H1 (cell line): Measurements from ENCODE around the gene ZBTB25. TPM values are rescaled to one million over a fixed set of nuclear protein-coding genes. Genes with fewer than 3 reads are reported as not detected.

Experiments
- BCL11A ChIP-seq, 2 experiments: IDR thresholded peaks; one replicate each; pipeline ENCODE4 v1.6.1; 2011; ENCODE audit warnings: low read depth in 2 of 2, low read length in 2 of 2, mild to moderate bottlenecking in 2 of 2
- JUND ChIP-seq: IDR thresholded peaks from 2 replicates; pipeline ENCODE4 v1.6.1; 2011; ENCODE audit warnings: mild to moderate bottlenecking, improper control_type of control experiment, low read length
- polyA plus RNA-seq, 7 experiments: library from polyadenylated mRNA; depleted of rRNA in 3 of 7; stranded (reverse) in 5 of 7; unstranded in 2 of 7; fragments of >200 nt in 5 of 7; fragments of 200-250 nt in 2 of 7; gene quantifications; 1 replicate in 5 of 7; 2 replicates in 1 of 7; 4 replicates in 1 of 7; pipeline versions ENCODE4 v1.2.1 to v1.2.3, GENCODE V29; 2011 to 2013; ENCODE audit warnings: missing spikeins in 2 of 7, mixed read lengths in 2 of 7
- total RNA-seq: library from RNA; stranded (reverse); fragmentation: NEBNext Ultra II Directional; extraction: Animal tissue kit (Norgen Biotek cat#: 25700); gene quantifications from 2 replicates; pipeline ENCODE4 v1.2.1, GENCODE V29; 2021
- TF ChIP-seq, protein P1 (sequence below): IDR thresholded peaks from 2 replicates; pipeline ENCODE4 v1.6.1; 2011; ENCODE audit warnings: low read length, improper control_type of control experiment

ZBTB25 gene
- total and polyA plus RNA-seq, 2 of the 8 experiments (the other 6 are each of a cell fraction or from before 2014, with no cell fraction given), result 5.4 to 11.4 TPM

DNA sequence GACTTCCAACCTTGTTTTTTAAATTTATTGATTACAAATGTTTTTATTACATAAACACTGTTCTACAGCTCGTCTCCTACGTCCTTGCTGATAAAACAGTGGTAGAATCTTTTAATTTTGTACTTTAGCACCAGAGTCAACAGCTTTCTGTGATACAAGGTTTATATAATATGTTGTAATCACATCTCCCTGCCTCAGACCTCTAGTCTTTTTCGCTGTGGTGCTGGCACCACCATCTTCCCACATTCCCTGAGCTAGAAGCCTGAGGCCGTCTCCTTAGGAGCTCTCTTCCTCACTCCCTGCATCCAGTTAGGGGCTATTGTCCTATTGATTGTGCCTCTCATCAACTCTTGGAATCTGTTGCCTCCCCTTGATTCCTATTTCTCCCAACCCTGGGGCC, 98.3 kb downstream of the ZBTB25 start (continued):
- TF ChIP-seq, protein P1, sequence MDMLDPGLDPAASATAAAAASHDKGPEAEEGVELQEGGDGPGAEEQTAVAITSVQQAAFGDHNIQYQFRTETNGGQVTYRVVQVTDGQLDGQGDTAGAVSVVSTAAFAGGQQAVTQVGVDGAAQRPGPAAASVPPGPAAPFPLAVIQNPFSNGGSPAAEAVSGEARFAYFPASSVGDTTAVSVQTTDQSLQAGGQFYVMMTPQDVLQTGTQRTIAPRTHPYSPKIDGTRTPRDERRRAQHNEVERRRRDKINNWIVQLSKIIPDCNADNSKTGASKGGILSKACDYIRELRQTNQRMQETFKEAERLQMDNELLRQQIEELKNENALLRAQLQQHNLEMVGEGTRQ, result no peak
- TF ChIP-seq BCL11A (IDR thresholded peaks at IDR 0.05; ENCODE audit: low read depth in 2 of 2, low read length in 2 of 2) (no peak), JUND (no peak)
